Testis (tissue), 2 donors: ENCODE measurements around the gene LDHB.

Experiments used
- POLR2A ChIP-seq: fragments of 450-650 bp; IDR thresholded peaks from one replicate; pipeline ENCODE4 v1.6.1; 2017; ENCODE audit warnings: antibody characterized with exemption, mild to moderate bottlenecking, moderate library complexity
- TF ChIP-seq, protein P1 (sequence below), 3 experiments: fragments of 450-650 bp in 2 of 3; fragments of 200-600 bp in 1 of 3; sonication (generic) in 1 of 3; IDR thresholded peaks; one replicate each; pipeline ENCODE4 v1.5.1; 2016 to 2019; ENCODE audit warnings: antibody characterized with exemption in 3 of 3, mild to moderate bottlenecking in 2 of 3, moderate library complexity in 1 of 3

DNA sequence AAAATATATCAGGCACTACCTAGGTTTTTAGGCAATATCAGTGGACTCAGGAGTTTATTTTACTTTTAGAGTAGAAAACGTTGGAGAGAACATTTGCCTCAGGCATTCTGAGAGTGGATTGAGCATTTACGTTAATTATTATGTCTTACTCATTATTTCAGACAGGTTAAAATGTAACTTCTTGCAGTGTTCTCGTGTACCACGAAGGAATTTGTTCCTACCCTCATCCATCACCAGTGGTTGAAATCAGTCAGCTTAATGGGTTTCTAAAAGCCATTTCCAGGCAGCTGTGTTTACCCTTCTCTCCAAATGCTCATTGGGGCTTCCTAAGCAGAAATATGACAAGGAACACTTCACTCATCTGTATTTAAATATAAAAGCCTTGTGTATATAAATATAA, 9.1 kb upstream of the LDHB start:
- TF ChIP-seq, protein P1, sequence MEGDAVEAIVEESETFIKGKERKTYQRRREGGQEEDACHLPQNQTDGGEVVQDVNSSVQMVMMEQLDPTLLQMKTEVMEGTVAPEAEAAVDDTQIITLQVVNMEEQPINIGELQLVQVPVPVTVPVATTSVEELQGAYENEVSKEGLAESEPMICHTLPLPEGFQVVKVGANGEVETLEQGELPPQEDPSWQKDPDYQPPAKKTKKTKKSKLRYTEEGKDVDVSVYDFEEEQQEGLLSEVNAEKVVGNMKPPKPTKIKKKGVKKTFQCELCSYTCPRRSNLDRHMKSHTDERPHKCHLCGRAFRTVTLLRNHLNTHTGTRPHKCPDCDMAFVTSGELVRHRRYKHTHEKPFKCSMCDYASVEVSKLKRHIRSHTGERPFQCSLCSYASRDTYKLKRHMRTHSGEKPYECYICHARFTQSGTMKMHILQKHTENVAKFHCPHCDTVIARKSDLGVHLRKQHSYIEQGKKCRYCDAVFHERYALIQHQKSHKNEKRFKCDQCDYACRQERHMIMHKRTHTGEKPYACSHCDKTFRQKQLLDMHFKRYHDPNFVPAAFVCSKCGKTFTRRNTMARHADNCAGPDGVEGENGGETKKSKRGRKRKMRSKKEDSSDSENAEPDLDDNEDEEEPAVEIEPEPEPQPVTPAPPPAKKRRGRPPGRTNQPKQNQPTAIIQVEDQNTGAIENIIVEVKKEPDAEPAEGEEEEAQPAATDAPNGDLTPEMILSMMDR (IDR thresholded peaks at IDR 0.05) = no peak
- TF ChIP-seq POLR2A = no peak
